ENCODE measurements around the gene COL1A1.

DNA sequence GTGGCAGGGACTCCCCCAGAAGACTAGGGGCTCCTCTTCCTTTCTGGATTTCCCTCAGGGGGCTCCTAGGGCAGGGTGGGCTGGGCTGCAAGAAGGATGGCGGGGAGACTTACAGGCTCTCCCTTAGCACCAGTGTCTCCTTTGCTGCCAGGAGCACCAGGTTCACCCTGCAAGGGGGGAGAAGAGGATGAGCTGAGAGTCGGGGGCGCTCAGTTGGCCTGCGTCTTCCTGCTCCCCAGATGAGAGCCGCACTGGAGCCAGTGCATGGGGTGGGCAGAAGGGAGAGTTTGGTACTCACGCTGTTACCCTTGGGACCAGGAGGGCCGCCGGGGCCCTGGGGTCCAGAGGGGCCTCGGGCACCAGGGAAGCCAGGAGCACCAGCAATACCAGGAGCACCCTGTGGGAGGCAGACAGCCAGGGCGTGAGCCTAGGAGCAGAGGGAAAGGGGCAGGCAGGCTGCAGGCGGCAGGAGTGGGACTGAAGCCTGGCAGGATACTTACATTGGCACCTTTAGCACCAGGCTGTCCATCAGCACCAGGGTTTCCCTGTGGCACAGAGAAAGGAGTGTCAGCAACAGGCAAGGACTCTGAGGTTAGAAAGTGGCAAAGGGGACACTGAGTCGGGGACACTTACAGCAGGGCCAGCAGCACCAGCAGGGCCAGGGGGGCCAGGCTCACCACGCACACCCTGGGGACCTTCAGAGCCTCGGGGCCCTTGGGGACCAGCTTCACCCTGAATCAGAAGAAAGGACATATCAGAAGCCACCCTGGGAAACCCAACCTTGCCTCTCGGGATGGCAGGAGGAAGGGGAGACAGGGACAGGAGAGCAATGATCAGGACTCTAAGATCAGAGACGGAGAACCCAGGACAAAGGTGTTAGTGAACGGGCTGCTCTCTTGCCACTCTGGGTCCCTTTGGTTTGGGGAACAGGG is 6.2 kb downstream of the COL1A1 start:
- TF ChIP-seq, protein P1, sequence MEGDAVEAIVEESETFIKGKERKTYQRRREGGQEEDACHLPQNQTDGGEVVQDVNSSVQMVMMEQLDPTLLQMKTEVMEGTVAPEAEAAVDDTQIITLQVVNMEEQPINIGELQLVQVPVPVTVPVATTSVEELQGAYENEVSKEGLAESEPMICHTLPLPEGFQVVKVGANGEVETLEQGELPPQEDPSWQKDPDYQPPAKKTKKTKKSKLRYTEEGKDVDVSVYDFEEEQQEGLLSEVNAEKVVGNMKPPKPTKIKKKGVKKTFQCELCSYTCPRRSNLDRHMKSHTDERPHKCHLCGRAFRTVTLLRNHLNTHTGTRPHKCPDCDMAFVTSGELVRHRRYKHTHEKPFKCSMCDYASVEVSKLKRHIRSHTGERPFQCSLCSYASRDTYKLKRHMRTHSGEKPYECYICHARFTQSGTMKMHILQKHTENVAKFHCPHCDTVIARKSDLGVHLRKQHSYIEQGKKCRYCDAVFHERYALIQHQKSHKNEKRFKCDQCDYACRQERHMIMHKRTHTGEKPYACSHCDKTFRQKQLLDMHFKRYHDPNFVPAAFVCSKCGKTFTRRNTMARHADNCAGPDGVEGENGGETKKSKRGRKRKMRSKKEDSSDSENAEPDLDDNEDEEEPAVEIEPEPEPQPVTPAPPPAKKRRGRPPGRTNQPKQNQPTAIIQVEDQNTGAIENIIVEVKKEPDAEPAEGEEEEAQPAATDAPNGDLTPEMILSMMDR (IDR thresholded peaks at IDR 0.05; ENCODE audit: low read length) = 0 out of 2 replicates have a peak, but pooled peaks have one; percentile 6
- TF ChIP-seq EZH2 (optimal IDR thresholded peaks at IDR 0.05; ENCODE audit: low read depth, low read length) (no peak), EZH2phosphoT487 (IDR thresholded peaks at IDR 0.05; ENCODE audit: low read length) (no peak)
